ENCODE data around the gene ADAMTS9. TPM values are rescaled to one million over a fixed set of nuclear protein-coding genes. Genes with fewer than 3 reads are reported as not detected.

The ADAMTS9 gene
- total RNA-seq, 1 donor from 2014 or later = not detected

GRCh38 chr3:64677961-64678716, 9.7 kb downstream of the ADAMTS9 start:
- ChIA-PET POLR2A (no interaction called here), CTCF (no interaction called here)
- TF ChIP-seq CTCF (IDR thresholded peaks at IDR 0.05) = no peak

GRCh38 chr3:64676831-64677230, 11.0 kb downstream of the ADAMTS9 start:
- ATAC-seq (ENCODE audit: low read depth) (no peak), DNase-seq (no peak)
- no peak overlapping the region for H3K27ac Mint-ChIP-seq
- no peak overlapping the region for H3K4me3 Mint-ChIP-seq
- no peaks in the 10 kb centered on the region for H3K36me3 Mint-ChIP-seq (ENCODE audit: low read depth)
- ChIA-PET POLR2A (no interaction called here), CTCF (no interaction called here)
- no peak for TF ChIP-seq CTCF (IDR thresholded peaks at IDR 0.05)
- no peaks in the 10 kb centered on the region for H3K9me3 Mint-ChIP-seq
- no peaks in the 10 kb centered on the region for H3K4me1 Mint-ChIP-seq
- intact Hi-C loops (cut with micrococcal nuclease) = no loop called here
- no peaks in the 10 kb centered on the region for H3K27me3 Mint-ChIP-seq

More at GRCh38 chr3:64677961-64678716, 9.7 kb downstream of the ADAMTS9 start:
- H3K36me3 Mint-ChIP-seq (ENCODE audit: low read depth) = no peaks in the 10 kb centered on the region
- H3K9me3 Mint-ChIP-seq = no peaks in the 10 kb centered on the region
- no peak for ATAC-seq (ENCODE audit: low read depth)
- no peak for DNase-seq
- intact Hi-C loops (cut with micrococcal nuclease) = no loop called here
- H3K4me1 Mint-ChIP-seq = no peaks in the 10 kb centered on the region
- H3K4me3 Mint-ChIP-seq = no peak overlapping the region
- H3K27ac Mint-ChIP-seq = no peak overlapping the region
- no peaks in the 10 kb centered on the region for H3K27me3 Mint-ChIP-seq

GRCh38 chr3:64675687-64676247, 12.0 kb downstream of the ADAMTS9 start:
- no peak for TF ChIP-seq CTCF (IDR thresholded peaks at IDR 0.05)
- Mint-ChIP-seq H3K27me3 (no peaks in the 10 kb centered on the region), H3K36me3 (ENCODE audit: low read depth) (no peaks in the 10 kb centered on the region), H3K4me3 (no peak overlapping the region), H3K4me1 (no peaks in the 10 kb centered on the region), H3K9me3 (no peaks in the 10 kb centered on the region), H3K27ac (no peak overlapping the region)
- ChIA-PET POLR2A (no interaction called here), CTCF (no interaction called here)
- DNase-seq (no peak), ATAC-seq (ENCODE audit: low read depth) (no peak)
- intact Hi-C loops (cut with micrococcal nuclease) = no loop called here

- TF ChIP-seq CTCF (IDR thresholded peaks at IDR 0.05) = no peak
- H3K4me1 Mint-ChIP-seq = no peaks in the 10 kb centered on the region
- no peak overlapping the region for H3K27ac Mint-ChIP-seq
- H3K36me3 Mint-ChIP-seq (ENCODE audit: low read depth) = no peaks in the 10 kb centered on the region
- ChIA-PET CTCF (no interaction called here), POLR2A (no interaction called here)
- no peak for DNase-seq
- H3K4me3 Mint-ChIP-seq = no peak overlapping the region
- H3K27me3 Mint-ChIP-seq = no peaks in the 10 kb centered on the region
- ATAC-seq (ENCODE audit: low read depth) = no peak
- intact Hi-C loops (cut with micrococcal nuclease) = no loop called here
- H3K9me3 Mint-ChIP-seq = no peaks in the 10 kb centered on the region
These were observed 13.2 kb downstream of the ADAMTS9 start for GRCh38 chr3:64674591-64675076.

GRCh38 chr3:64673159-64673715, 14.6 kb downstream of the ADAMTS9 start:
- Mint-ChIP-seq H3K27ac (no peak overlapping the region), H3K4me1 (no peaks in the 10 kb centered on the region), H3K36me3 (ENCODE audit: low read depth) (no peaks in the 10 kb centered on the region), H3K9me3 (no peaks in the 10 kb centered on the region), H3K27me3 (no peaks in the 10 kb centered on the region), H3K4me3 (no peak overlapping the region)
- ChIA-PET CTCF (no interaction called here), POLR2A (no interaction called here)
- no peak for ATAC-seq (ENCODE audit: low read depth)
- no peak for DNase-seq
- intact Hi-C loops (cut with micrococcal nuclease) = no loop called here
- TF ChIP-seq CTCF (IDR thresholded peaks at IDR 0.05) = no peak
